ENCODE data around the gene NT5DC4.
A peak's percentile ranks its signal among the peaks of the same experiment; 100 is the strongest.

Gene NT5DC4

DNA sequence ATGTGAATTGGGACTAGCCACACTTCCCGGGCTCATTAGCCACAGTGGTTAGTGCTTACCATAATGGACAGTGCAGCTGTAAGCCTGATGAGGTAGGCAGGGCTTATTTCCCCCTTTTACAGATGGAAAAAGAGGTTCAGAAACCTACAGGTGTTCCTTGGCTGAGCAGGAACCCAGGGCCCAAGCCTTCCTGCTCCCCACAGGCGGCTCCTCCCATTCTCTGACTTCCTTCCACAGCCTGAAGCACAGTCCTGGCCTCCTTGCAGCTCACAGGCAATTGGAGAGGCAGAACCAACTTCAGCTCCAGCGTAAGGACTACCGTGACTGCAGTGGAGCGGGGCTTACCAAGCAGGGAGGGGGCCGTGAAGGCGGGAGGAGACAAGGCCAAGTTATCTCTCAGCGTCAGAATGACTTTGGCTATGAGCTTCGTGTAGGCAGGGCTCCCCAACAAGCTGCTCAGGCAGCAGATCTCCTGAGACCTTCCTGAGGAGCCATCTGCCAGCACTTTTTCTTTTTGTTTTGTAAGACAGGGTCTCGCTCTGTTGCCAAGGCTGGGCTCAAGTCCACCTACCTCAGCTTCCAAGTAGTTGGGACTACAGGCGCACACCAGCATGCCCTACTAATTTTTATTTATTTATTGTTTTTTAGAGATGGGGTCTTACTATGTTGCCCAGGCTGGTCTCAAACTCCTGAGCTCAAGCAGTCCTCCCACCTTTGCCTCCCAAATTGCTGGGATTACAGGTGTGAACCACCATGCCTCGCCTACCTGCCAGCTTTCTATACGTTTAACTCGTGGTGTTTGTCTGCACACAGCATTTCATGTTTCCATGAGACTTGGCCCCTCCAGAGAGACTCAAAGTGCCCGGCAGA lies 34.2 kb upstream of the NT5DC4 start:
- H3K27ac ChIP-seq (ENCODE audit: low read depth, low read length): no peak overlapping the region
- H3K27me3 ChIP-seq (ENCODE audit: control insufficient read depth, insufficient read depth, low read length): no peaks in the 10 kb centered on the region
- H3K9ac ChIP-seq (ENCODE audit: low read length): no peak overlapping the region
- no peaks in the 10 kb centered on the region for H3K9me3 ChIP-seq (ENCODE audit: control insufficient read depth, insufficient read depth, low read depth, low read length)
- peaks cover 6% of the 10 kb centered on the region; the same call in 1 of the 2 replicates for H3K4me1 ChIP-seq (ENCODE audit: control insufficient read depth, insufficient read depth, low read length)
- no peak overlapping the region for H3K4me3 ChIP-seq (ENCODE audit: low read depth, low read length)
- H3K36me3 ChIP-seq (ENCODE audit: control insufficient read depth, insufficient read depth, low read length): no peaks in the 10 kb centered on the region

GRCh38 chr2:112687522-112687921 lies 33.3 kb upstream of the NT5DC4 start:
- peaks cover 14% of the 10 kb centered on the region for H3K4me1 ChIP-seq (ENCODE audit: control insufficient read depth, insufficient read depth, low read length)

DNA sequence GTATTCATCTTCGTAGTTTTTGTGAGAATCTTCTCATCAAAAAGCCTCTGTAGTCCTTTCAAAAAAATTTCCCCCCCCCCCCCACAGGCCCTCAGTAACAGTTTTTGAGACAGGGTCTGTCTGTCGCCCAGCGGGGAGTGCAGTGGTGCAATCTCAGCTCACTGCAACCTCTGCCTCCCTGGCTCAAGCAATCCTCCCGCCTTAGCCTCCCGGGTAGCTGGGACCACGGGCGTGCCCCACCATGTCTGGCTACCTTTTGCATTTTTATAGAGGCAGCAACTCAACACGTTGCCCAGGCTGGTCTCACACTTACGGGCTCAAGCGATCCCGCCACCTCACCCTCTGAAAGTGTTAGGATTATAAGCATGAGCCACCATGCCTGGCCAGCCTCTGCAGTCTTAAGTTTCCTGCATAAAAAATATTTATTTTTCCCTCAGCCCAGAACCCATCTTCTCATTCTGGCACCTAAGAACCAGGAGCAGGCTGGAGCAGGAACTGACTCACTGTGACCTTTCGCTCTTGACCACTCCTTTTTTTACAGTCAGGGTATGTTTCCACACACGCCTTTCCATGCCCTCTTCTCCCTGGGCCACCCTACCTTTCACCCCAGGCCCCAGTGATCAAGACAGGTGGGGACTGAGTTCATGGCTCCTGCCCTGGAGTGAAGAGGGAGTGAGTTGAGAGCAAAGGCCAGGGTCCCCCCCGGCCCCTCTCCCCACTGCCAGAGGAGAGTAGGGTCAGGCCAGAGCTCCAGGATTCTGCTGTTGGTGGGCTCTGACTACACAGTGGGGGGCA lies 32.5 kb upstream of the NT5DC4 start:
- Histone ChIP-seq H3K27ac (ENCODE audit: low read depth, low read length) (no peak overlapping the region), H3K4me1 (ENCODE audit: control insufficient read depth, insufficient read depth, low read length) (peaks cover 19% of the 10 kb centered on the region), H3K36me3 (ENCODE audit: control insufficient read depth, insufficient read depth, low read length) (no peaks in the 10 kb centered on the region), H3K27me3 (ENCODE audit: control insufficient read depth, insufficient read depth, low read length) (no peaks in the 10 kb centered on the region), H3K4me3 (ENCODE audit: low read depth, low read length) (no peak overlapping the region), H3K9me3 (ENCODE audit: control insufficient read depth, insufficient read depth, low read depth, low read length) (no peaks in the 10 kb centered on the region), H3K9ac (ENCODE audit: low read length) (no peak overlapping the region)

More at GRCh38 chr2:112687522-112687921, 33.3 kb upstream of the NT5DC4 start:
- H3K4me3 ChIP-seq (ENCODE audit: low read depth, low read length): no peak overlapping the region
- no peaks in the 10 kb centered on the region for H3K36me3 ChIP-seq (ENCODE audit: control insufficient read depth, insufficient read depth, low read length)
- H3K27ac ChIP-seq (ENCODE audit: low read depth, low read length): no peak overlapping the region
- no peaks in the 10 kb centered on the region for H3K27me3 ChIP-seq (ENCODE audit: control insufficient read depth, insufficient read depth, low read length)
- no peak overlapping the region for H3K9ac ChIP-seq (ENCODE audit: low read length)
- no peaks in the 10 kb centered on the region for H3K9me3 ChIP-seq (ENCODE audit: control insufficient read depth, insufficient read depth, low read depth, low read length)

GRCh38 chr2:112690853-112691401 lies 29.9 kb upstream of the NT5DC4 start:
- Histone ChIP-seq H3K4me3 (ENCODE audit: low read depth, low read length) (no peak overlapping the region), H3K9me3 (ENCODE audit: control insufficient read depth, insufficient read depth, low read depth, low read length) (no peaks in the 10 kb centered on the region), H3K36me3 (ENCODE audit: control insufficient read depth, insufficient read depth, low read length) (no peaks in the 10 kb centered on the region), H3K4me1 (ENCODE audit: control insufficient read depth, insufficient read depth, low read length) (peaks cover 14% of the 10 kb centered on the region), H3K9ac (ENCODE audit: low read length) (no peak overlapping the region), H3K27me3 (ENCODE audit: control insufficient read depth, insufficient read depth, low read length) (no peaks in the 10 kb centered on the region), H3K27ac (ENCODE audit: low read depth, low read length) (no peak overlapping the region)

- Histone ChIP-seq H3K27me3 (ENCODE audit: control insufficient read depth, insufficient read depth, low read length) (no peaks in the 10 kb centered on the region), H3K9ac (ENCODE audit: low read length) (no peak overlapping the region), H3K4me1 (ENCODE audit: control insufficient read depth, insufficient read depth, low read length) (peaks cover 14% of the 10 kb centered on the region), H3K36me3 (ENCODE audit: control insufficient read depth, insufficient read depth, low read length) (no peaks in the 10 kb centered on the region), H3K9me3 (ENCODE audit: control insufficient read depth, insufficient read depth, low read depth, low read length) (no peaks in the 10 kb centered on the region), H3K4me3 (ENCODE audit: low read depth, low read length) (no peak overlapping the region), H3K27ac (ENCODE audit: low read depth, low read length) (no peak overlapping the region)
Observed at GRCh38 chr2:112691881-112692281, 28.9 kb upstream of the NT5DC4 start.

- no peak overlapping the region for H3K27ac ChIP-seq (ENCODE audit: low read depth, low read length)
- H3K4me3 ChIP-seq (ENCODE audit: low read depth, low read length): no peak overlapping the region
Observed at GRCh38 chr2:112692495-112692911, 28.3 kb upstream of the NT5DC4 start.

GRCh38 chr2:112692918-112693317 lies 27.9 kb upstream of the NT5DC4 start:
- Histone ChIP-seq H3K9ac (ENCODE audit: low read length) (peak overlapping the region; percentile 26), H3K9me3 (ENCODE audit: control insufficient read depth, insufficient read depth, low read depth, low read length) (no peaks in the 10 kb centered on the region), H3K36me3 (ENCODE audit: control insufficient read depth, insufficient read depth, low read length) (no peaks in the 10 kb centered on the region), H3K27me3 (ENCODE audit: control insufficient read depth, insufficient read depth, low read length) (no peaks in the 10 kb centered on the region), H3K4me1 (ENCODE audit: control insufficient read depth, insufficient read depth, low read length) (peaks cover 14% of the 10 kb centered on the region), H3K27ac (ENCODE audit: low read depth, low read length) (no peak overlapping the region), H3K4me3 (ENCODE audit: low read depth, low read length) (no peak overlapping the region)

More at GRCh38 chr2:112692495-112692911, 28.3 kb upstream of the NT5DC4 start:
- H3K4me1 ChIP-seq (ENCODE audit: control insufficient read depth, insufficient read depth, low read length): peaks cover 14% of the 10 kb centered on the region
- no peaks in the 10 kb centered on the region for H3K9me3 ChIP-seq (ENCODE audit: control insufficient read depth, insufficient read depth, low read depth, low read length)
- no peaks in the 10 kb centered on the region for H3K27me3 ChIP-seq (ENCODE audit: control insufficient read depth, insufficient read depth, low read length)
- H3K9ac ChIP-seq (ENCODE audit: low read length): peak overlapping the region; percentile 26
- no peaks in the 10 kb centered on the region for H3K36me3 ChIP-seq (ENCODE audit: control insufficient read depth, insufficient read depth, low read length)

GRCh38 chr2:112693596-112693995 lies 27.2 kb upstream of the NT5DC4 start:
- no peak overlapping the region for H3K27ac ChIP-seq (ENCODE audit: low read depth, low read length)
- H3K4me1 ChIP-seq (ENCODE audit: control insufficient read depth, insufficient read depth, low read length): peaks cover 14% of the 10 kb centered on the region
- no peaks in the 10 kb centered on the region for H3K27me3 ChIP-seq (ENCODE audit: control insufficient read depth, insufficient read depth, low read length)
- H3K9ac ChIP-seq (ENCODE audit: low read length): no peak overlapping the region
- no peak overlapping the region for H3K4me3 ChIP-seq (ENCODE audit: low read depth, low read length)
- H3K9me3 ChIP-seq (ENCODE audit: control insufficient read depth, insufficient read depth, low read depth, low read length): no peaks in the 10 kb centered on the region
- no peaks in the 10 kb centered on the region for H3K36me3 ChIP-seq (ENCODE audit: control insufficient read depth, insufficient read depth, low read length)

DNA sequence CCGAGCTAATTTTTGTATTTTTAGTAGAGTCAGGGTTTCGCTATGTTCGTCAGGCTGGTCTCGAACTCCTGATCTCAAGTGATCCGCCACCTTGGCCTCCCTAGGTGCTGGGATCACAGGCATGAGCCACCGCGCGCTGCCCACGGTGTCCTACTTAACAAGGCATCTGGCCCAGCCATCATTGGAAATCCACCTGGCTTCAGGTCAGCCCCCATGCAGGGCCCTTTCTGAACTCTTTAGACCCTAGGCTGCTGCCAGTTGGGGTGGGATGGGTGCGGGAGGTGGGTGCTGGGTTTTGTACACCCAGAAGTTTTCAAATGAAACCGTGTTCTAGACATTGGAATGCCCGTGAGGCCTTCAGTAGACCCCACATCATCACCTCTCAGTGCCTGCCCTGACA lies 26.6 kb upstream of the NT5DC4 start:
- no peak overlapping the region for H3K9ac ChIP-seq (ENCODE audit: low read length)
- peaks cover 14% of the 10 kb centered on the region for H3K4me1 ChIP-seq (ENCODE audit: control insufficient read depth, insufficient read depth, low read length)
- no peak overlapping the region for H3K4me3 ChIP-seq (ENCODE audit: low read depth, low read length)
- no peak overlapping the region for H3K27ac ChIP-seq (ENCODE audit: low read depth, low read length)
- H3K36me3 ChIP-seq (ENCODE audit: control insufficient read depth, insufficient read depth, low read length): no peaks in the 10 kb centered on the region
- H3K9me3 ChIP-seq (ENCODE audit: control insufficient read depth, insufficient read depth, low read depth, low read length): no peaks in the 10 kb centered on the region
- H3K27me3 ChIP-seq (ENCODE audit: control insufficient read depth, insufficient read depth, low read length): no peaks in the 10 kb centered on the region

- no peak overlapping the region for H3K4me3 ChIP-seq (ENCODE audit: low read depth, low read length)
- no peak overlapping the region for H3K9ac ChIP-seq (ENCODE audit: low read length)
- H3K27me3 ChIP-seq (ENCODE audit: control insufficient read depth, insufficient read depth, low read length): no peaks in the 10 kb centered on the region
- no peak overlapping the region for H3K27ac ChIP-seq (ENCODE audit: low read depth, low read length)
- H3K36me3 ChIP-seq (ENCODE audit: control insufficient read depth, insufficient read depth, low read length): no peaks in the 10 kb centered on the region
- no peaks in the 10 kb centered on the region for H3K9me3 ChIP-seq (ENCODE audit: control insufficient read depth, insufficient read depth, low read depth, low read length)
- no peaks in the 10 kb centered on the region for H3K4me1 ChIP-seq (ENCODE audit: control insufficient read depth, insufficient read depth, low read length)
Observed at GRCh38 chr2:112698834-112699515, 21.8 kb upstream of the NT5DC4 start.

Data from HUES6 (cell line).